AG04450 (cell line): ENCODE results near the gene KHNYN. TPM values are rescaled to one million over a fixed set of nuclear protein-coding genes. Genes with fewer than 3 reads are reported as not detected.

Experiments
- CTCF ChIA-PET: fragments of 300-600, 350-600 bp; formaldehyde crosslinking; extraction: SDS; loops from one replicate; lab custom pipeline; 2022; ENCODE audit warnings: antibody characterized with exemption, inconsistent platforms; lab: Charles Lee
- POLR2A ChIA-PET: fragments of 350-600 bp; formaldehyde crosslinking; extraction: SDS; loops from one replicate; lab custom pipeline; 2021; ENCODE audit warnings: antibody characterized with exemption, inconsistent platforms; lab: Yijun Ruan, JAX
- DNase-seq: peaks from one replicate; pipeline ENCODE4 v3.0.0-alpha.2; 2011; ENCODE audit warnings: low read depth, low spot score
- H3K27ac ChIP-seq: one replicate; pipeline ENCODE4 v1.5.1; 2012; ENCODE audit warnings: low read depth, low read length, control low read depth
- H3K27me3 ChIP-seq: one replicate; pipeline ENCODE4 v1.6.0; 2012; ENCODE audit warnings: low read length; ENCODE audit not compliant: control insufficient read depth, insufficient read depth
- H3K4me3 ChIP-seq: 2 replicates; pipeline ENCODE4 v1.5.1; 2011; ENCODE audit warnings: mild to moderate bottlenecking, low read depth, low read length, control low read depth
- H3K9me3 ChIP-seq: 2 replicates; pipeline ENCODE4 v1.5.1; 2012; ENCODE audit warnings: low read length; ENCODE audit not compliant: control insufficient read depth, insufficient read depth
- CTCF ChIP-seq: IDR thresholded peaks from 2 replicates; pipeline ENCODE4 v1.5.1; 2011; ENCODE audit warnings: low read depth, low read length, control low read depth, inconsistent platforms
- polyA plus RNA-seq: library from polyadenylated mRNA; depleted of rRNA; stranded (reverse); fragments of >200 nt; gene quantifications from 2 replicates; pipeline ENCODE4 v1.2.3, GENCODE V29; 2011

The KHNYN gene
- polyA plus RNA-seq, 1 experiment: 16.8 TPM

DNA sequence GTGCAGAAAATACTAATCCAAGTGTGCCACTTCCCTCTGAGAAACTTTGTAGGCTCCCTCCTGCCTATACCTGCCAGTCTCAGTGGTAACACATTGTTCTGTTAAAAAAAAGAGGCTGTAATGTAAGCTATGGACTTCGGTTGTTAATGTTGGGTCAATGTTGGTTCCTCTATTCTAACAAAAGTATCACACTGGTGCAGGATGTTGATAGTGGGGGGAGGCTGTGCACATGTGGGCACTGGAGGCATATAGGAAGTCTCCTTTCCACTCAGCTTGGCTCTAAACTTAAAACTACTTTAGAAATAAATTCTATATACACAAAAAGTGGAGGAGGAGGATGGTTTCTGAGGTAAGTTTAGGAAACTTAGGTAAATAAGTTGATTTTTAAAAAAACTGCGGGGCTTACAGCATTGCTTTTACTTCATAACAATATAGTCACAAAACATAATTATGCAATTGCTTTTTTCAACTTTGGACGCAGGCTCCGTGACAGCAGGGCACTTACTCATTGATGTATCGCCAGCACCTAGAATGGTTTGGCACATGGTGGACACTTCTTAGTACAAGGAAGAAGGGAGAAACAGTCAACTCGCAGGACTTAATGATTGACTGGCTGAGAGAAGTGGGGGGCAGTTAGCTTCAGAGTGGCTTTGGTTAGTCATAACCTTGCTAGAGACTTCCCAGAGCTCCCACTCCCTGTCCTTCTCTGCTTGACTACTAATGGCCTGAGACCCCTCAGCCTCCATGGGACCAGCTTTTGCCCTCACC, 38.9 kb upstream of the KHNYN start:
- POLR2A ChIA-PET: no interaction called here
- no peak for TF ChIP-seq CTCF
- H3K27me3 ChIP-seq: peaks cover 2% of the 10 kb centered on the region
- no peaks in the 10 kb centered on the region for H3K9me3 ChIP-seq
- no peak overlapping the region for H3K27ac ChIP-seq
- H3K4me3 ChIP-seq: no peak overlapping the region
- CTCF ChIA-PET: interaction anchor here (0.8 to 2.3 kb wide), 4 partner anchors 22 to 57 kb away, joined by 3 to 14 read pairs (median 5); no protein-coding TSS in a partner anchor
- no peak for DNase-seq

GRCh38 chr14:24392325-24393091, 37.2 kb upstream of the KHNYN start:
- DNase-seq: no peak
- Histone ChIP-seq H3K27me3 (no peaks in the 10 kb centered on the region), H3K4me3 (no peak overlapping the region), H3K27ac (no peak overlapping the region), H3K9me3 (no peaks in the 10 kb centered on the region)
- POLR2A ChIA-PET: no interaction called here
- CTCF ChIA-PET: interaction anchor here (1.0 kb wide), 1 partner anchor 18 kb away, joined by 3 read pairs; no protein-coding TSS in a partner anchor
- TF ChIP-seq CTCF: peak; percentile 36; the same call in 1 of the 2 replicates

- Histone ChIP-seq H3K9me3 (no peaks in the 10 kb centered on the region), H3K27ac (no peak overlapping the region), H3K4me3 (no peak overlapping the region), H3K27me3 (no peaks in the 10 kb centered on the region)
- no peak for DNase-seq
- TF ChIP-seq CTCF: no peak
- ChIA-PET CTCF (interaction anchor here (1.0 kb wide), 1 partner anchor 37 kb away, joined by 3 read pairs; no protein-coding TSS in a partner anchor), POLR2A (no interaction called here)
Measured at GRCh38 chr14:24394275-24394674, 35.5 kb upstream of the KHNYN start.

DNA sequence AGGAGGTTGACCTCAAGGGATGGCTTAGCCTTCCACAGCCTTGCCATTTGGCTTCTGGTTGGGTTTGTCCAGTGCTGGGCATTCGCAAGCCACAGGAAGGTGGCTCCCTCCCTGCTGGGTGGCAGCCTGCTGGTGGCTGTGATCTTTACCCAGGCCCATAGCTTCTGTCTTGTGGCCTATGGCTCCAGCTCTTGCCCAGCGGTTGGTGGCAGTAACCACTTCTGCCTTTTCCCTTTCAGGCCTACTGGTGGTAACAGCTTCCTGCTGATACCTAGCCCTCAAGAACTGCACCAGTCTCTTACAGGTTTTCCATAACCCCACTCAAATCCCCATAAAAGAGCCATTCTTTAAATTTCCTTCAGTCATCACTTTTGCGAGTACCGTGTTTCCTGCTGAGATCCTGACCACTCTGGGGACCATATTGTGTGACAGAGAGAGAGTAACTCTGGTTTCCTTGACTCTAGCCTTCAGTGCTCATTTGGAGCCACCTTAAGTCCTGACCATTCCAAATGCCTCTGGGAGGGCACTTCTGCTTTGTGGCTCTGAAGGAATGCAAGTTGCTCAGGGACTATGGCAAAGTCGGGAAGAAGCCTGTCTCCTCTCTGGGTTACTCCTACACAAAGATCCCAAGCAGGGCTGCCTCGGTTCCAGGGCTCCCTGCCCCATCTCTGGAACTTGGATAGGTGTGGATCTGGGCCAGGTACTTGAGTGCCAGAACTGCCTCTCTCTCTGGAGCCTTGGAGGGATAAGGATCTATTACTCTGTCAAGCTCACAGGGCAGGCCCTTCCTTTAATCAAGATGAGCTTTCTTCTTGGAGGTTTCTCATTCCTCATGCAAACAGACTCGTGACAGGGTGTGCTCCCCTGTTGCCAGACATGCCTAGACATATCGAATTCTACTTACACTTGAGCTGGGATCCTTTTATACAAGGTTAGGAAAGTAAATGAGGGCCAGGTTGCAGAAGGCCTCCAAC, 33.9 kb upstream of the KHNYN start:
- no peaks in the 10 kb centered on the region for H3K27me3 ChIP-seq
- CTCF ChIA-PET: interaction anchor here (0.9 to 1.2 kb wide), 3 partner anchors 31 to 88 kb away, joined by 3 to 5 read pairs (median 5); partner anchors contain the start of gene CIDEB
- H3K27ac ChIP-seq: no peak overlapping the region
- no peak for TF ChIP-seq CTCF
- POLR2A ChIA-PET: no interaction called here
- H3K4me3 ChIP-seq: no peak overlapping the region
- no peaks in the 10 kb centered on the region for H3K9me3 ChIP-seq
- DNase-seq: no peak
